NCI-H446 (cell line): ENCODE measurements around the gene ZNF598.
"Not testable (repeated sequence)": the region's sequence is repeated elsewhere in the genome, so short reads cannot be mapped to it uniquely, and the experiment has no call there.

Experiments
- DNase-seq, 2 experiments: peaks; one replicate each; lab custom pipeline; 2025; lab: John Stamatoyannopoulos, UW

ZNF598 gene

GRCh38 chr16:1975432-1976215 lies 34.0 kb downstream of the ZNF598 start:
- DNase-seq: no peak

GRCh38 chr16:1974157-1975070 lies 35.2 kb downstream of the ZNF598 start:
- DNase-seq: no peak

GRCh38 chr16:1973461-1974156 lies 36.0 kb downstream of the ZNF598 start:
- DNase-seq: no peak

GRCh38 chr16:1972490-1972877 lies 37.1 kb downstream of the ZNF598 start:
- no peak for DNase-seq

GRCh38 chr16:1971796-1972489 lies 37.7 kb downstream of the ZNF598 start, which contains the start of gene TBL3:
Gene TBL3 (plus strand): TSS chr16:1972053. CDS start chr16:1972165, 112 bp downstream.
- peak; percentile 84 to 94 for DNase-seq

GRCh38 chr16:1968146-1968953 lies 41.3 kb downstream of the ZNF598 start:
- DNase-seq: no peak

- DNase-seq: no peak
Measured at GRCh38 chr16:1966460-1966859, 43.2 kb downstream of the ZNF598 start, which contains the start of gene RNF151. Gene RNF151 (plus strand): TSS chr16:1966856. CDS start chr16:1966882, 26 bp downstream.

GRCh38 chr16:1965396-1966001 lies 44.1 kb downstream of the ZNF598 start:
- DNase-seq: no peak

- DNase-seq: peak; percentile 93 to 99
Measured at GRCh38 chr16:1964506-1965395, 44.9 kb downstream of the ZNF598 start, which contains the start of gene RPS2. Gene RPS2 (minus strand): TSS chr16:1964826. CDS start chr16:1964625, 201 bp downstream.

- no peak for DNase-seq
Measured at GRCh38 chr16:1963806-1964505, 45.7 kb downstream of the ZNF598 start.

- DNase-seq: not testable (repeated sequence)
Measured at GRCh38 chr16:1962161-1963153, 47.2 kb downstream of the ZNF598 start.

GRCh38 chr16:1961651-1962067 lies 48.0 kb downstream of the ZNF598 start:
- no peak for DNase-seq

- peak; percentile 60 to 73 for DNase-seq
Measured at GRCh38 chr16:1960665-1961630, 48.7 kb downstream of the ZNF598 start.

- peak; percentile 44 to 91 for DNase-seq
Measured at GRCh38 chr16:1959269-1960039, 50.2 kb downstream of the ZNF598 start, which contains the start of gene NDUFB10. Gene NDUFB10 (plus strand): TSS chr16:1959538. CDS start chr16:1959625, 87 bp downstream.

GRCh38 chr16:1958715-1959268 lies 50.8 kb downstream of the ZNF598 start:
- DNase-seq: no peak
